HG02642 (cell line): ENCODE data around the gene CBX6.

Source experiments
- ATAC-seq: cut with Tn5 transposase; IDR thresholded peaks from one replicate; pipeline ENCODE4 v1.9.1; 2021; ENCODE audit warnings: mild to moderate bottlenecking; ENCODE audit not compliant: unreplicated experiment, poor library complexity

The CBX6 gene

GRCh38 chr22:38826801-38827200 lies 45.2 kb downstream of the CBX6 start:
- ATAC-seq = no peak

DNA sequence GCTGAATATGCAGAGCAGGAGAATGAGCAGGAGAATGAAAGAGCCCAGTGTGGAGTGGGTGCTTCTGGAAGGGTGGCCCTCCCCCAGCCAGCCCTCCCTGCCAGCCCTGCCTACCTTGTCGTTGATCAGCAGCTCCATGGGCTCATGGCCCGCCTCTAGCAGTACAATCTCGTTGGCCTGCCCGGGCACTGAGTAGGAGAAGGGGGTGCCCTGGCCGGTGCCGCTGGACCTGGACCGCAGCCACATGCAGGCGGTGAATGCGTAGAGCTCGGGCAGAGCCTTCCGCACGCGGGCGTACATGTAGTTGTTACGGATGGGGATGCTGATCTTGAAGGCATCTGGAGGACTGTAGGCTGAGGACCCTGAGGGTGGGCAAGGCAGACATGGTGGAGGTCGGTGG lies 45.6 kb downstream of the CBX6 start:
- ATAC-seq = no peak

- ATAC-seq = no peak
Observed at GRCh38 chr22:38824585-38824984, 47.4 kb downstream of the CBX6 start.

- no peak for ATAC-seq
Observed at GRCh38 chr22:38823637-38824036, 48.4 kb downstream of the CBX6 start.

- no peak for ATAC-seq
Observed at GRCh38 chr22:38823076-38823475, 48.9 kb downstream of the CBX6 start.

- no peak for ATAC-seq
Observed at GRCh38 chr22:38820020-38820419, 52.0 kb downstream of the CBX6 start.

- no peak for ATAC-seq
Observed at GRCh38 chr22:38819387-38819940, 52.6 kb downstream of the CBX6 start.

GRCh38 chr22:38817196-38817595 lies 54.8 kb downstream of the CBX6 start:
- ATAC-seq = no peak

GRCh38 chr22:38815842-38816241 lies 56.2 kb downstream of the CBX6 start:
- no peak for ATAC-seq
